Amniotic stem cell (primary cell): ENCODE data around the gene PSMA7.
A peak's percentile ranks its signal among the peaks of the same experiment; 100 is the strongest.
"Not testable (repeated sequence)": the region's sequence is repeated elsewhere in the genome, so short reads cannot be mapped to it uniquely, and the experiment has no call there.

ENCODE experiments used
- DNase-seq: peaks from one replicate; lab custom pipeline; 2025; lab: John Stamatoyannopoulos, UW

The PSMA7 gene

GRCh38 chr20:62119115-62119514, 24.1 kb downstream of the PSMA7 start:
- DNase-seq: no peak

GRCh38 chr20:62118113-62119043, 24.8 kb downstream of the PSMA7 start:
- no peak for DNase-seq

GRCh38 chr20:62117658-62118057, 25.5 kb downstream of the PSMA7 start:
- DNase-seq: no peak

- DNase-seq: no peak
Observed at GRCh38 chr20:62117362-62117646, 25.9 kb downstream of the PSMA7 start.

GRCh38 chr20:62116558-62117361, 26.4 kb downstream of the PSMA7 start:
- DNase-seq: no peak

GRCh38 chr20:62115800-62116407, 27.3 kb downstream of the PSMA7 start:
- DNase-seq: not testable (repeated sequence)

- no peak for DNase-seq
Observed at GRCh38 chr20:62114894-62115293, 28.3 kb downstream of the PSMA7 start.

- DNase-seq: no peak
Observed at GRCh38 chr20:62112368-62112767, 30.8 kb downstream of the PSMA7 start.

GRCh38 chr20:62111148-62111547, 32.0 kb downstream of the PSMA7 start:
- no peak for DNase-seq

- no peak for DNase-seq
Observed at GRCh38 chr20:62105592-62105991, 37.6 kb downstream of the PSMA7 start.

- DNase-seq: no peak
Observed at GRCh38 chr20:62104791-62105345, 38.3 kb downstream of the PSMA7 start.

- no peak for DNase-seq
Observed at GRCh38 chr20:62104234-62104789, 38.9 kb downstream of the PSMA7 start.

- no peak for DNase-seq
Observed at GRCh38 chr20:62103508-62104233, 39.5 kb downstream of the PSMA7 start.

- no peak for DNase-seq
Observed at GRCh38 chr20:62101078-62101477, 42.1 kb downstream of the PSMA7 start.

GRCh38 chr20:62097881-62098407, 45.2 kb downstream of the PSMA7 start:
- DNase-seq: no peak

- DNase-seq: no peak
Observed at GRCh38 chr20:62096421-62097380, 46.5 kb downstream of the PSMA7 start.

- no peak for DNase-seq
Observed at GRCh38 chr20:62089393-62089792, 53.8 kb downstream of the PSMA7 start.

- peak; percentile 36 for DNase-seq
Observed at GRCh38 chr20:62088258-62089127, 54.7 kb downstream of the PSMA7 start.

GRCh38 chr20:62087632-62088031, 55.6 kb downstream of the PSMA7 start:
- no peak for DNase-seq
